Bladder microvascular endothelial cell (primary cell): ENCODE measurements around the gene SNORC. TPM values are rescaled to one million over a fixed set of nuclear protein-coding genes. Genes with fewer than 3 reads are reported as not detected.

Source experiments
- total RNA-seq: library from RNA; depleted of rRNA; stranded (reverse); fragments of >200 nt; gene quantifications from 2 replicates; pipeline ENCODE4 v1.2.3, GENCODE V29; 2014

Gene SNORC
- under 0.01 and 0.63 TPM in 2 replicates for total RNA-seq

GRCh38 chr2:232870018-232870765 lies at the start of gene SNORC:
TSS of gene SNORC (plus strand) at chr2:232870264. CDS start at chr2:232870342, 78 bp downstream.

Other genes with a start within 250 kb of the SNORC start
- gene EFHD1, start 236.7 kb upstream of the SNORC start, total RNA-seq, result 0.06 and 0.16 TPM in 2 replicates
- 28.8 and 75.6 TPM in 2 replicates for gene GIGYF2, start 172.9 kb upstream of the SNORC start, total RNA-seq
- gene KCNJ13, start 93.7 kb upstream of the SNORC start, total RNA-seq, result not detected in 2 replicates
- 0.16 and 0.19 TPM in 2 replicates for gene NGEF, start 143.0 kb downstream of the SNORC start, total RNA-seq
- gene NEU2, start 162.4 kb downstream of the SNORC start, total RNA-seq, result not detected in 2 replicates
- 15.9 and 37.7 TPM in 2 replicates for gene INPP5D, start 190.1 kb downstream of the SNORC start, total RNA-seq